Measurements from ENCODE around the gene ZNF516. TPM values are rescaled to one million over a fixed set of nuclear protein-coding genes. Genes with fewer than 3 reads are reported as not detected.

Gene ZNF516
- total and polyA plus RNA-seq, 8 donors = 5.4 to 21.3 (median 12.7) TPM

GRCh38 chr18:76405280-76405679, 89.8 kb downstream of the ZNF516 start:
- intact Hi-C loops (cut with DNase I) = loop anchor here in 2 of 3 donors (10.0 kb wide), 2 partner anchors 220 to 300 kb away; no protein-coding TSS in a partner anchor
- FAIRE-seq (no peak), DNase-seq (no peak), ATAC-seq (no peak)
- Histone ChIP-seq H3K9me3 (no peaks in the 10 kb centered on the region), H3K27ac (no peak overlapping the region), H3K27me3 (no peaks in the 10 kb centered on the region), H3K4me3 (no peak overlapping the region), H3K4me1 (peaks cover 0 to 4% (median 0%) of the 10 kb centered on the region in 3 donors), H3K36me3 (no peaks in the 10 kb centered on the region)
- 88 to 91% methylated on average over 17 of the region's 17 CpGs for WGBS, 2 donors
- TF ChIP-seq, protein P1, sequence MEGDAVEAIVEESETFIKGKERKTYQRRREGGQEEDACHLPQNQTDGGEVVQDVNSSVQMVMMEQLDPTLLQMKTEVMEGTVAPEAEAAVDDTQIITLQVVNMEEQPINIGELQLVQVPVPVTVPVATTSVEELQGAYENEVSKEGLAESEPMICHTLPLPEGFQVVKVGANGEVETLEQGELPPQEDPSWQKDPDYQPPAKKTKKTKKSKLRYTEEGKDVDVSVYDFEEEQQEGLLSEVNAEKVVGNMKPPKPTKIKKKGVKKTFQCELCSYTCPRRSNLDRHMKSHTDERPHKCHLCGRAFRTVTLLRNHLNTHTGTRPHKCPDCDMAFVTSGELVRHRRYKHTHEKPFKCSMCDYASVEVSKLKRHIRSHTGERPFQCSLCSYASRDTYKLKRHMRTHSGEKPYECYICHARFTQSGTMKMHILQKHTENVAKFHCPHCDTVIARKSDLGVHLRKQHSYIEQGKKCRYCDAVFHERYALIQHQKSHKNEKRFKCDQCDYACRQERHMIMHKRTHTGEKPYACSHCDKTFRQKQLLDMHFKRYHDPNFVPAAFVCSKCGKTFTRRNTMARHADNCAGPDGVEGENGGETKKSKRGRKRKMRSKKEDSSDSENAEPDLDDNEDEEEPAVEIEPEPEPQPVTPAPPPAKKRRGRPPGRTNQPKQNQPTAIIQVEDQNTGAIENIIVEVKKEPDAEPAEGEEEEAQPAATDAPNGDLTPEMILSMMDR (IDR thresholded peaks at IDR 0.05) = no peak

GRCh38 chr18:76404345-76404831, 90.7 kb downstream of the ZNF516 start:
- H3K9me3 ChIP-seq = no peaks in the 10 kb centered on the region
- TF ChIP-seq, protein P1 (IDR thresholded peaks at IDR 0.05) = no peak
- H3K36me3 ChIP-seq = no peaks in the 10 kb centered on the region
- peaks cover 0 to 4% (median 0%) of the 10 kb centered on the region in 3 donors for H3K4me1 ChIP-seq
- 90 to 95% methylated on average over 8 of the region's 8 CpGs for WGBS, 2 donors
- H3K4me3 ChIP-seq = no peak overlapping the region
- ATAC-seq (no peak), DNase-seq (no peak), FAIRE-seq (no peak)
- intact Hi-C loops (cut with DNase I) = loop anchor here (5.0 to 10.0 kb wide), 4 partner anchors 220 to 303 kb away; no protein-coding TSS in a partner anchor
- H3K27ac ChIP-seq = no peak overlapping the region
- no peaks in the 10 kb centered on the region for H3K27me3 ChIP-seq

DNA sequence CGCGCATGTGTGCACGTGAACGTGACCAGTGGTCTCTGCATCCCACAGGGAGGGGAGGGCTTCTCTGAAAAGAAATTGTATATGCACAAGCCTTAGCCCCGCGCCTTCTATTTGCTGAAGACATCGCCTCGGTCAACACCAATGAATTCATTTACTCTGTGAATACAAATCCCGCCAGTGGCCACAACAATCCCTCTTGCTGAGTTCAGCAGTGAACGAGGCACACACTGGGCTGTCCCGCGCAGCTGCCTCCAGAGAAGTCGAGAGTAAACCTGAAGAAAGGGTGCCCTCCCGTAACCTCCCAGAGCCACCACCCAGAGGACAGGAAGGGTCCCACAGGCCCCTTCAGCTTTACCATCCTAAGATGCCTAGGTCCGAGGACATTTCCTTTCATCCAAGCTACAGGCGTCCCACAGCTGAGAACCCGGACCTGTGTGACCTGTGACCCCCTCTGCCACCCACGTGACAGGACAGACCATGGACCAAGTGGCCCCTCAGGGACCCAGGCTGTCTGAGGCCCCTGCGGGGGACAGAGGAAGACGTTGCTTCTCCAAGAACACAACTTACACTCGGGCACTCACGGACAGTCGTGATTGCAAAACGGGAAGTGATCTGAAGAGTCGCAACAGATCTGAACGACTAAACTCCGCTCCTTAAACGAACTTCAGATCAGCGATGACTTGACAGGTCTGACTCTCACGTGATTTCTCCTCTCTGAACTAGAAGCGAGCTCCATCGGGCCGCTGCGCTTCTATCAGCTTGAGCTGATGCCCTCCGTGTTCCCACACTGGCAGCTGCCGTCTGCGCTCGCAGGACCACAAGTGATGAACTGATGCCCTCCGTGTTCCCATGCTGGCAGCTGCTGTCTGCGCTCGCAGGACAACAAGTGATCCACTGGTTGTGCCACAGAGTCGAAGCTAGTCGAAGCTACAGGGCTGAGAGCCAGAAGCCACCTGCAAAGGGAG, 92.7 kb downstream of the ZNF516 start:
- ATAC-seq = no peak
- DNase-seq = no peak
- H3K4me1 ChIP-seq = no peaks in the 10 kb centered on the region
- WGBS, 2 donors = 88 to 91% methylated on average over 43 of the region's 43 CpGs
- H3K27ac ChIP-seq = no peak overlapping the region
- FAIRE-seq = no peak
- no peak overlapping the region for H3K4me3 ChIP-seq
- H3K36me3 ChIP-seq = no peaks in the 10 kb centered on the region
- TF ChIP-seq, protein P1 (IDR thresholded peaks at IDR 0.05) = no peak
- no peaks in the 10 kb centered on the region for H3K27me3 ChIP-seq
- H3K9me3 ChIP-seq = no peaks in the 10 kb centered on the region
- intact Hi-C loops (cut with DNase I) = loop anchor here (5.0 to 10.0 kb wide), 4 partner anchors 222 to 305 kb away; no protein-coding TSS in a partner anchor

GRCh38 chr18:76401498-76401897, 93.5 kb downstream of the ZNF516 start:
- intact Hi-C loops (cut with DNase I) = loop anchor here (5.0 to 10.0 kb wide), 4 partner anchors 223 to 306 kb away; no protein-coding TSS in a partner anchor
- Histone ChIP-seq H3K9me3 (no peaks in the 10 kb centered on the region), H3K36me3 (no peaks in the 10 kb centered on the region), H3K27ac (no peak overlapping the region), H3K27me3 (no peaks in the 10 kb centered on the region), H3K4me3 (no peak overlapping the region), H3K4me1 (no peaks in the 10 kb centered on the region)
- 86 to 90% methylated on average over 25 of the region's 25 CpGs for WGBS, 2 donors
- TF ChIP-seq, protein P1 (IDR thresholded peaks at IDR 0.05) = no peak
- no peak for ATAC-seq
- no peak for FAIRE-seq
- no peak for DNase-seq
